WI38 (cell line): ENCODE data around the gene TYW5.

Source experiments
- H3K4me3 ChIP-seq: 2 replicates; pipeline ENCODE4 v1.5.1; 2011; ENCODE audit warnings: low read depth, mild to moderate bottlenecking, control low read depth, low read length
- TF ChIP-seq, protein P1 (sequence below): IDR thresholded peaks from 2 replicates; pipeline ENCODE4 v1.5.1; 2012; ENCODE audit warnings: low read depth, mild to moderate bottlenecking, control low read depth, low read length

TYW5 gene

DNA sequence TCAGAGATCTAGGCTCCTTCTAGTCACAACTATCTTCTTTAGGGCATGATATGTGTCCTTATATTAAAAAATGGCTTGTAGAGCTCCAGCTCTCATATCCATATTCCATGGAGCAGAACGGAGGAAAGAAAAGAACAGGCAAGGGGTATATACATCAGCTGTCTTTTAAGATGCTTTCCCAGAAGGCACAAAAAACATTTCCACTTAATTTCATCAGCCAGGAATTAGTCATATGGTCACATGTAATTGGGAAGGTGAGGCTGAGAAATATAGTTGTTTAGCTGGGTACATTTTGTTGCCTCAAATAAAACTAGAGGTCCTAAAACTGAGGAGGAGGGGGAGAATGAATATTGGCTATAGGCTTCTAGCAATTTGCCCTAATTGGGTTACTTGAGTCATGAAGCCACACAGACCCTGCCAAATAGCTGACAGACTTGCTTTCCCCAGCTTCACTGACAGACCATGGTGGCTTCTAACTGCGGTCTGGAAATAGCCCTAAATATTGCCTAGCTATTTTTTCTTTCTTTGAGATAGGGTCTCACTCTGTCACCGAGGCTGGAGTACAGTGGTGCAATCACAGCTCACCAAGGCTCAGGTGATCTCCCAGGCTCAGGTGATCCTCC, 20.1 kb upstream of the TYW5 start:
- no peak overlapping the region for H3K4me3 ChIP-seq
- TF ChIP-seq, protein P1, sequence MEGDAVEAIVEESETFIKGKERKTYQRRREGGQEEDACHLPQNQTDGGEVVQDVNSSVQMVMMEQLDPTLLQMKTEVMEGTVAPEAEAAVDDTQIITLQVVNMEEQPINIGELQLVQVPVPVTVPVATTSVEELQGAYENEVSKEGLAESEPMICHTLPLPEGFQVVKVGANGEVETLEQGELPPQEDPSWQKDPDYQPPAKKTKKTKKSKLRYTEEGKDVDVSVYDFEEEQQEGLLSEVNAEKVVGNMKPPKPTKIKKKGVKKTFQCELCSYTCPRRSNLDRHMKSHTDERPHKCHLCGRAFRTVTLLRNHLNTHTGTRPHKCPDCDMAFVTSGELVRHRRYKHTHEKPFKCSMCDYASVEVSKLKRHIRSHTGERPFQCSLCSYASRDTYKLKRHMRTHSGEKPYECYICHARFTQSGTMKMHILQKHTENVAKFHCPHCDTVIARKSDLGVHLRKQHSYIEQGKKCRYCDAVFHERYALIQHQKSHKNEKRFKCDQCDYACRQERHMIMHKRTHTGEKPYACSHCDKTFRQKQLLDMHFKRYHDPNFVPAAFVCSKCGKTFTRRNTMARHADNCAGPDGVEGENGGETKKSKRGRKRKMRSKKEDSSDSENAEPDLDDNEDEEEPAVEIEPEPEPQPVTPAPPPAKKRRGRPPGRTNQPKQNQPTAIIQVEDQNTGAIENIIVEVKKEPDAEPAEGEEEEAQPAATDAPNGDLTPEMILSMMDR: no peak

DNA sequence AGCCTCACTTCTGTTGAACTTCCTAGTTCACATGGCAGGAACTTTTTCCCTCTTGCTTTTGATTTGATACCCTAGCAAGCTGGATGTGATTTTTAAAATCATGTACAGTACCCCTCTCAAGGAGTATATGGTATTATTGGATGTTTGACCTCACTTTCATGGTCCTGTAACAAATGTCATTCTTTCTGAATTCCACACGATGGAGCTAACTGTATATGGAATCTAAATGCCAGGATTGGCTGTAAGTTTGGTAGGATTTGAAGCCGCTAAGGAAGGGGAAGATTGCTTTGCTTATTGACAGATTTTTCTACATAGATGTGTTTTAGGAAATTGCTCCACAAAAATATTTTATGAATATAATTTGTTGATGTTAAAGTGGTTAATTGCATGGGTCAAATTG, 18.4 kb upstream of the TYW5 start:
- TF ChIP-seq, protein P1: 0 out of 2 replicates have a peak, but pooled peaks have one; percentile 21
- no peak overlapping the region for H3K4me3 ChIP-seq

DNA sequence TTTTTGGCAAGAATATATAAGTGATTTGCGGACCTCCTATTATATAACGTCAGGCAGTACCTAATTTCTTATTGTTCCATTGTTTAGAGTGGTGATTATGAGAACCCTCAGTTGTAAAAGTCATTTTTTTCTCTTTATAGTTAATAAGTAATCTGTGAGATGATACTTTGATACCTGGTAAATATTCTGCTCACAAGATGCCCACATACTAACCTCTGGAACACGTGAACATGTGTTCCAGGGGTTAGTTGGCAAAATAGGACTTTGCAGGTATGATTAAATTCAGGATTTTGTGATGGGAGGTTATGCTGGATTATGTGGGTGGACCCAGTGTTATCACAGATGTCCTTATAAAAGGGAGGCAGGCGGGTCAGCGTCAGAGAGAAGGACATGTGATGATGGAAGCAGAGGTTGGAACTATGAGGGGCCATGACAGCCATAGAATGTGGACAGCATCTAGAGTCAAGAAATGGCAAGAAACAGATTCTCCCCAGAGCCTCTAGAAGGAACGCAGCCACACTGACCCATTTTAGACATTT, 16.9 kb upstream of the TYW5 start:
- no peak overlapping the region for H3K4me3 ChIP-seq

DNA sequence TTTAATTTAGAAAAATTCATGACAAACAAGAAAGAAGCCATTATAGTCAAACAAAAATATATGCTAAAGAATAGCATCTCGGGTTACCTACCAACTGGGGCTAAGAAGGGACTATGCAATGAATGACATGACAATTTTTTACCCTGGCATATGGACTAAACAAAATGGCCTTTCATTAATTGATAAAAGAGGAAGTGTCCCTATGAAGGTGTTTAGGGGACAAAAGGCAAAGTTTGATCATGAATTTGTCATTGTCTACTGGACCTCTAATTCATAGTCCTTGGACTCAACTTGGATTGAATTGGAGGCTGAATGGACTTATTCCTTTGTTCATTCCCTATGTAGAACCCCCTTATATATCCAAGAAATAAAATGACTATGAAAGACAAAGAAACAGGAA, 12.8 kb upstream of the TYW5 start:
- H3K4me3 ChIP-seq: no peak overlapping the region
- TF ChIP-seq, protein P1: no peak

More for the DNA sequence above, 16.9 kb upstream of the TYW5 start:
- TF ChIP-seq, protein P1: no peak

DNA sequence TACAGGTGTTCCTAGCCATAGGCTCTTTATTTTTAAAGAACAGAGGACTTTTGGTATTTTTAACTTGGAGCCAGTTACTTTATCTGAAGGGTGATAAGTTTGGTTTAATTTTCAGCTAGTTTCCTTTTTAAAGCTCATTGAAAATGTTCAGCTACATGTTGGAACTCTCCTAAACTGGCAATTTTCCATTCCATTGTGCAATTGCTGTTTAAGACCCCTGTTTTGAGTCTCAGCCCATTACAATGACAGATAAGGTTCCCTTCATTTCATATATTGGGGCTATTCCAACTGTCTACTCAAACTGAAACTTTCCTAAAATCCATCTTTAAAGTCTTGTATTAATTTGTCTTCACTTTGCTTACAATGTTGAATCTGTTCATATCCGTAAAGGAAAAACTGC, 11.7 kb upstream of the TYW5 start:
- TF ChIP-seq, protein P1: no peak
- H3K4me3 ChIP-seq: no peak overlapping the region

DNA sequence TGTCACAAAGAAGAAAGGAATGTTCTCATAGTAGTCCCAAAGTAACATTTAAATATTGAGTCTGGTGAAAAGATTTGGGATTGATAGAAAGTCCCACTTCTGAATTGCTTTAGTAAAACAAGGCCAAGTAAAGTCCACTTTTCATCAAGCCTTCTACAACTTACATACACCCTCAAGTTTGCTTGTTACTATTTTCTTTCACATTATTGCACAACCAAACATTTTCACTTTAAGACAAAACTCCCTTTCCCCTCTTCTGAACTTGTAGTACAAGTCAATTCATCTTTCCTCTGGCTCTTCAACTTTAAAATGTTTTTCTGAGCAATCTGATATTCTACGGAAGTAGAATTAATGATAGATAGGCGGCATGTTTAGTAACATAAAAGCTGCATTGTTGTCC, 11.1 kb upstream of the TYW5 start:
- no peak overlapping the region for H3K4me3 ChIP-seq
- TF ChIP-seq, protein P1: no peak

DNA sequence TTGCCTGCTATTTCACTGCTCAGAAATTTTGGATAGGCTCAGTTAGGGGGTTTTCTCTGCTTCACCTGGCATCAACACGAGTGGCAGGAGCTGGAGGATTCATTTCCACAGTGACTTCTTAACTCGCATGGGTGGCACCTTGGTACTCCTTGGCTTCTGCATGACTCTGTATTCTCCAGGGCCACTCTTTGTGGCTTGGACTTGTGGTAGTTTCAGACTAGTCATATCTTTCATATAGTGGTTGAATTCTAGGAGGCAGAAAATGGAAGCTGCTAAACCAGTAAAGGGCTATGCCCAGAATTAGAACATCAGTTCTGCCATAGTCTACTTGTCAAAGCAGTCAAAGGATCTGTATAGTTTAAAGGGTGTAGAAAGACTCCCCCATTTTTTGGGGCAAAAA, 6.9 kb upstream of the TYW5 start:
- no peak overlapping the region for H3K4me3 ChIP-seq
- TF ChIP-seq, protein P1: no peak
